Nephron (organoid): ENCODE results near the gene SH3GL1.

Experiments used
- H3K27ac Mint-ChIP-seq, 3 experiments: 2 replicates each; pipeline ENCODE4 v1.8.0; 2020; ENCODE audit warnings: mixed read lengths in 3 of 3, mild to moderate bottlenecking in 2 of 3, moderate library complexity in 1 of 3
- H3K27me3 Mint-ChIP-seq: 2 replicates; pipeline ENCODE4 v1.8.0; 2021; ENCODE audit warnings: low read depth, mild to moderate bottlenecking, moderate library complexity, mixed read lengths
- H3K36me3 Mint-ChIP-seq: 2 replicates; pipeline ENCODE4 v1.8.0; 2020; ENCODE audit warnings: low read depth, mixed read lengths
- H3K4me1 Mint-ChIP-seq: 2 replicates; pipeline ENCODE4 v1.8.0; 2020; ENCODE audit warnings: mixed read lengths
- H3K4me3 Mint-ChIP-seq, 3 experiments: 2 replicates each; pipeline ENCODE4 v1.8.0; 2020; ENCODE audit warnings: mild to moderate bottlenecking in 3 of 3, mixed read lengths in 3 of 3, moderate library complexity in 2 of 3
- H3K9me3 Mint-ChIP-seq: 2 replicates; pipeline ENCODE4 v1.8.0; 2020; ENCODE audit warnings: mixed read lengths
- CTCF ChIP-seq, 3 experiments: fragments of 200-600 bp; sonication (generic); IDR thresholded peaks; one replicate each; pipeline ENCODE4 v1.5.0; 2021; ENCODE audit warnings: antibody characterized with exemption in 3 of 3; ENCODE audit not compliant: unreplicated experiment in 3 of 3

Gene SH3GL1

GRCh38 chr19:4391306-4391693, 9.0 kb downstream of the SH3GL1 start:
- Mint-ChIP-seq H3K36me3 (peaks cover 10% of the 10 kb centered on the region), H3K9me3 (no peaks in the 10 kb centered on the region), H3K4me3 (peak overlapping the region in 1 of 3 experiments; percentile 63), H3K27me3 (no peaks in the 10 kb centered on the region), H3K4me1 (peaks cover 61% of the 10 kb centered on the region), H3K27ac (peak overlapping the region; percentile 87 to 96 (median 95))
- TF ChIP-seq CTCF (IDR thresholded peaks at IDR 0.05; ENCODE audit: unreplicated experiment in 3 of 3) = no peak

DNA sequence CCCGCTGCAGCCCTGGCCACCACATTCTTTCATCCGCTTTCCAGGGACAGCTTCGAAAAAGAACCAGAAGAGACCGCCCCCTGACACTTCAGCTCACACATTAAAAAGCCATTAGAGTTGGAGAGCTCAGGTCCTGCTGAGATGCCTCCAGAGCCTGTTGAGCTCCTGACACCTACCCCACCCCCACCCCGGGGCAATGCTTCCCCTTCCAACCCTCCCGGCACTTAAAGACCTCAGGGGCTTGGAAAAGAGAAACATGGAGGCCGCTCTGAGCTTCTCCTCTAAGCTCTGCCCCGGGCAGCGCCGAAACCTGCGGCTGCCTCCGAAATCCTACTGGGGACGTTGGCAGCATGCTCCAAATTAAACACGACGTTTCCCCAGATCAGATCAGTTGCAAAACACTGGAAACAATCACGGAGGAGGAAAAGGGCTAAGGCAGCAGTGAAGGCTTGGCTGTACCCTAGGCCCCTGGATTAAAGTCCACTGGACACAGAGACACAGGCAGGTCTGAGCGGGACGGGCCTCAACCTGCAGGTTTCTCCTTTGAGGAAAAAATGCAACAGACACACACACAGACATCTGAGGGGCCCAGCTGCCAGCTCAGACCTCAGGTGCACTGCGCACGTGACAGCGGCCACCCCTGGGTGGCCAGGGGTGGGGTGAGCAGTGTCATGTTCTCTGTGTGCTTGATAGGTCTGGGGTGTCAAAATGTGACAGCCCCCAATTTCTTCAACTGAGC, 9.6 kb downstream of the SH3GL1 start:
- no peak for TF ChIP-seq CTCF (IDR thresholded peaks at IDR 0.05; ENCODE audit: unreplicated experiment in 3 of 3)
- H3K4me1 Mint-ChIP-seq = peaks cover 67% of the 10 kb centered on the region
- no peaks in the 10 kb centered on the region for H3K27me3 Mint-ChIP-seq
- no peaks in the 10 kb centered on the region for H3K9me3 Mint-ChIP-seq
- H3K36me3 Mint-ChIP-seq = peaks cover 10% of the 10 kb centered on the region
- peak overlapping the region; percentile 39 to 63 (median 45) for H3K4me3 Mint-ChIP-seq
- peak overlapping the region; percentile 87 to 96 (median 95) for H3K27ac Mint-ChIP-seq

DNA sequence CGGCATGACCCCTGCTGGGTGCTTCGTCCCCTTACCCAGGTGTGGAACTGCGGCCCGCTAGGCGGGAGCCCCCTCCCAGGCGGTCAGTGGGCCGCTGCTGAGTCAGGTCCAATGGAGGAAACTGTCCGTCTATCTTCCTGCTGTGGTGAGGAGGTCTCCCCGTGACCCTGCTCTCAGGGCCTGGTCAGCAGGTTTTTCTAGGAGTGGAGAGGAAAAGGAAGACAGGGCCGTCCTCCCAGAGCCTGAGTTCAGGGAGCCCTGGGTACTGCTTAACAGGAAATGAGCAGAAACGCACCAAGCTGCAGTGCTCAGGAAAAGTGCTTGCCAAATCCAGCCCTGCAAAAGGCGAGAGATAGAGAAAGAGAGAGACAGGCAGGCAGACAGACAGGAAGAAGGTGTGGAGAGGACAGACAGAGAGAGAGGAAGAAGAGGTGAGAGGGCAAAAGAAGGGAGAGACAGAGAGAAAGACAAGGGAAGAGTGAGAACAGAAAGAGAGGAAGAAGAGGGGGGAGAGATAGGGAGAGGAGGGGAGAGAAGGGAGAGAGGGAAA, 10.3 kb downstream of the SH3GL1 start:
- TF ChIP-seq CTCF (IDR thresholded peaks at IDR 0.05; ENCODE audit: unreplicated experiment in 3 of 3) = no peak
- Mint-ChIP-seq H3K36me3 (peaks cover 5% of the 10 kb centered on the region), H3K27me3 (no peaks in the 10 kb centered on the region), H3K4me3 (peak overlapping the region; percentile 39 to 63 (median 45)), H3K9me3 (no peaks in the 10 kb centered on the region), H3K4me1 (peaks cover 71% of the 10 kb centered on the region), H3K27ac (peak overlapping the region; percentile 87 to 96 (median 95))

- peak overlapping the region in 1 of 3 experiments; percentile 63 for H3K4me3 Mint-ChIP-seq
- peak overlapping the region; percentile 87 to 96 (median 95) for H3K27ac Mint-ChIP-seq
- H3K4me1 Mint-ChIP-seq = peaks cover 66% of the 10 kb centered on the region
Observed at GRCh38 chr19:4389511-4390016, 10.8 kb downstream of the SH3GL1 start.

GRCh38 chr19:4389064-4389375, 11.3 kb downstream of the SH3GL1 start:
- Mint-ChIP-seq H3K4me3 (peak overlapping the region; percentile 36 to 42 (median 37)), H3K4me1 (peaks cover 61% of the 10 kb centered on the region), H3K36me3 (peaks cover 3% of the 10 kb centered on the region), H3K27ac (peak overlapping the region; percentile 67 to 96 (median 87)), H3K27me3 (no peaks in the 10 kb centered on the region), H3K9me3 (no peaks in the 10 kb centered on the region)
- no peak for TF ChIP-seq CTCF (IDR thresholded peaks at IDR 0.05; ENCODE audit: unreplicated experiment in 3 of 3)

More at GRCh38 chr19:4389511-4390016, 10.8 kb downstream of the SH3GL1 start:
- H3K27me3 Mint-ChIP-seq = no peaks in the 10 kb centered on the region
- H3K36me3 Mint-ChIP-seq = peaks cover 3% of the 10 kb centered on the region
- TF ChIP-seq CTCF (IDR thresholded peaks at IDR 0.05; ENCODE audit: unreplicated experiment in 3 of 3) = no peak
- H3K9me3 Mint-ChIP-seq = no peaks in the 10 kb centered on the region
